Body of pancreas (tissue), 4 donors: ENCODE results near the gene CD164.

Source experiments
- POLR2A ChIP-seq, 3 donors: fragments of 450-650 bp; IDR thresholded peaks; one replicate each; pipeline ENCODE4 v1.6.1; 2016; ENCODE audit warnings: antibody characterized with exemption in 3 of 3, mild to moderate bottlenecking in 2 of 3
- TF ChIP-seq, protein P1 (sequence below), 7 experiments: fragments of 450-650 bp in 4 of 7; fragments of 200-600 bp in 3 of 7; sonication (generic) in 3 of 7; IDR thresholded peaks; one replicate each; pipeline ENCODE4 v1.5.1; 2016 to 2019; ENCODE audit warnings: antibody characterized with exemption in 7 of 7

DNA sequence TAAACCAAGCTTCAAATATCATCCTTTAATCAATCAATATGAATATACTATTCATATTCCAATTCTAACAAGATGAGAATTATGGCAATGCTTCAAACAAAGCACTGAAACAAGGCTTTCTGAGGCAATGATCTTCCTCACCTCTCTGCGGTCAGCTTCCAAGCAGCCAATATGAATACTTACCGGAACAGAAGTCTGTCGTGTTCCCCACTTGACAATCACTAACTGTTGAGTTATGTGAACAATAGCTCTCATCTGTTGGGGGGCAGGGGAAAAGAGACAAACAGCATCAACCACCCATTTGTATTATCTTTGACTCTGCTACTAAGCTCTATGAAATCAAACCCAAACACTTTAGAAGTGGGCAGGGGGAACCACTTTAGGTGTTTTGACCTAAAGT is 4.5 kb downstream of the CD164 start:
- TF ChIP-seq, protein P1, sequence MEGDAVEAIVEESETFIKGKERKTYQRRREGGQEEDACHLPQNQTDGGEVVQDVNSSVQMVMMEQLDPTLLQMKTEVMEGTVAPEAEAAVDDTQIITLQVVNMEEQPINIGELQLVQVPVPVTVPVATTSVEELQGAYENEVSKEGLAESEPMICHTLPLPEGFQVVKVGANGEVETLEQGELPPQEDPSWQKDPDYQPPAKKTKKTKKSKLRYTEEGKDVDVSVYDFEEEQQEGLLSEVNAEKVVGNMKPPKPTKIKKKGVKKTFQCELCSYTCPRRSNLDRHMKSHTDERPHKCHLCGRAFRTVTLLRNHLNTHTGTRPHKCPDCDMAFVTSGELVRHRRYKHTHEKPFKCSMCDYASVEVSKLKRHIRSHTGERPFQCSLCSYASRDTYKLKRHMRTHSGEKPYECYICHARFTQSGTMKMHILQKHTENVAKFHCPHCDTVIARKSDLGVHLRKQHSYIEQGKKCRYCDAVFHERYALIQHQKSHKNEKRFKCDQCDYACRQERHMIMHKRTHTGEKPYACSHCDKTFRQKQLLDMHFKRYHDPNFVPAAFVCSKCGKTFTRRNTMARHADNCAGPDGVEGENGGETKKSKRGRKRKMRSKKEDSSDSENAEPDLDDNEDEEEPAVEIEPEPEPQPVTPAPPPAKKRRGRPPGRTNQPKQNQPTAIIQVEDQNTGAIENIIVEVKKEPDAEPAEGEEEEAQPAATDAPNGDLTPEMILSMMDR (IDR thresholded peaks at IDR 0.05): no peak
- TF ChIP-seq POLR2A (IDR thresholded peaks at IDR 0.05): no peak
